Activated CD4-positive, CD25-positive, alpha-beta regulatory T cell treated with anti-CD3 and anti-CD28 coated beads, Interleukin-2, amount 50 U/mL, for 16 hours (primary cell): Measurements from ENCODE around the gene TLR6.
A peak's percentile ranks its signal among the peaks of the same experiment; 100 is the strongest.

Source experiments
- DNase-seq: peaks from one replicate; pipeline ENCODE4 v3.0.0-alpha.2; 2020; ENCODE audit warnings: low read depth, low spot score

TLR6 gene

DNA sequence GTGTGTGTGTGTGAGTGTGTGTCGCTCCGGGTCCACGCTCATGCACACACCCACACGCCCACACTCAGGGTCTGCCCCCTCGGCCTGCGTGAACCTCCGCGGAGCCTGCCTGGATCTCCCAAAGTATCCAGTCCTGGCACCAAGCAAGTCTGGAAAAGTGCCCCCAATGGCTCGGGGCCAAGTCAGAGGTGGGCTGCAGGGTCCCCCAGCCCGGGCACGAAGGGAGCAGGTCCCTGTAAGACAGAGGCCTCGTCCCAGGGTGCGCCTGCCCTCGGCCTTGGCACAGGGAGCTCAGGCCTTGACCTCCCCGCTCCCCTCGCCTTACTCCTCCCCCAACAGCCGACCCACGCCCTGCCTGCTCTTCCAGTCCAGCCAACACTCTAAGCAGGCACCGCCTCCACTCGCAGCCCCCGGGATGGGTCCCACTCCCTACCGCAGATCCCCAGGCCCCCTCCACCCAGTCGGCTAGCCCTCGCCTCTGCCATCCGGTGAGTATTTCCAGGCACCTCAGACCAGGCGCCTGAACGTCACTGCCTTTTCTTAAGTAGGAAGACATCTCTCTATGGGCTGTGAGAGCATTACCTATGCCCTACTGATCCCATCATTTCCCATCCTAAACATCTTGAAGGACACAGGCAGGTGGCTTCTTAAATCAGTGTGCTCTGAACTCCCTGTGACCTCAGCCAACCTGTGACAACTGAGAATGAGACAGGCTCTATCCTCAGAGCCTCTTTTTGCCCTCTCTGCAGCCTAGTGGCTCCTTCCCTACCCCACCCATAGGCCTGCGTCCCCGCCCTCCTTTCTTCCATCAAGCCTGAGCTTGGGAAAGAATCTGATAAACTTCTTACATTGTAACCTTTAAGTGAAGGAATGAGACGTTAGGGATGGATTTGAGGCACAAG is 11.7 kb upstream of the TLR6 start:
- DNase-seq, result no peak

GRCh38 chr4:38867478-38868058 is 11.0 kb upstream of the TLR6 start, which contains the start of gene FAM114A1:
Gene FAM114A1, plus strand, starts transcription at chr4:38867806. Its CDS starts 10,273 bp downstream, at chr4:38878079.
- DNase-seq, result no peak

- DNase-seq, result no peak
These were observed 10.4 kb upstream of the TLR6 start for GRCh38 chr4:38866973-38867477.

DNA sequence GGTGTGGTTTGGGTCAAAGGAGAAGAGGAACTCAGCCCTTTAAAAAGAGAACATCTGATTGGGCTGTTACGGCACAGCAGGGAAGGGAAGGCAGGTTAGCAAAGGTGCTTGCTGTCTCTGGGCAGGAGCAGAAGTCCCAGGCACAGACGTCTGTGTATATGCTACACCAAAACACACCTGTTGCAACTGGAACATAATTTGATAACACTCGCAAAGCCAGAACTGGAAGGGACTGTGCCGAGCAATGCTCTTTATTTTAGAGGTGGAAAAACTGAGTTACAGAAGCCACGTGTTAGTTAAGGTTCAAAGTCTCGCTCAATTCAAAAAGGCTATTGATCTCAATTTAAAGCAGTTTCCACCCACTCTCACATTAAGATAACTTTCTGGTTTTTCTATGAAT is 8.8 kb upstream of the TLR6 start:
- no peak for DNase-seq

GRCh38 chr4:38861791-38862190 is 5.2 kb upstream of the TLR6 start:
- no peak for DNase-seq

- peak; percentile 45 for DNase-seq
These were observed 4.3 kb upstream of the TLR6 start for GRCh38 chr4:38860788-38861424.

- DNase-seq, result no peak
These were observed 2.9 kb upstream of the TLR6 start for GRCh38 chr4:38859501-38859900.

- DNase-seq, result no peak
These were observed 1.4 kb upstream of the TLR6 start for GRCh38 chr4:38858097-38858420.

- no peak for DNase-seq
These were observed 908 bp upstream of the TLR6 start for GRCh38 chr4:38857354-38858096.

- no peak for DNase-seq
These were observed 571 bp downstream of the TLR6 start for GRCh38 chr4:38856046-38856445.

DNA sequence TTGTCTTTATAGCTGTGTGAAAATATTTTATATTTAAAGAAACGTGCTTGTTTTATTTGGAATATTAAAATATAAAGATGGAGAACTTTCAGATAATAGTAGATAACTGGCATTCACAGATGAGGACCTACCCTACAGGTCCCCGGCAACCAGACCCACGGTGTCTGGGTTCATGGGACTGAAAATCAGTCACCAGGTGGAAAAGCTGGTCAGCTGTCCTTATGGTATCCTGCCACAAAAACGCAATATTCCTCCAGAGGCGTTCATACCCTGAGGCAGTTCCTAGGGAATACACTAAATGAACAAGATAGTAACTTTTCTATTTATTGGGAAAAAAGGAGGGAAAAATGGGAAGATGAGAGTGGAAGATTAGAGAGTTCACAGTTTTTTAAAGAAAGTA is 1.2 kb downstream of the TLR6 start:
- no peak for DNase-seq

- no peak for DNase-seq
These were observed 10.6 kb downstream of the TLR6 start for GRCh38 chr4:38846015-38846414.

- no peak for DNase-seq
These were observed 13.6 kb downstream of the TLR6 start for GRCh38 chr4:38842994-38843393.

- DNase-seq, result no peak
These were observed 18.8 kb downstream of the TLR6 start for GRCh38 chr4:38837849-38838248.

- no peak for DNase-seq
These were observed 19.3 kb downstream of the TLR6 start for GRCh38 chr4:38837334-38837733.

GRCh38 chr4:38834570-38834969 is 22.0 kb downstream of the TLR6 start:
- no peak for DNase-seq

DNA sequence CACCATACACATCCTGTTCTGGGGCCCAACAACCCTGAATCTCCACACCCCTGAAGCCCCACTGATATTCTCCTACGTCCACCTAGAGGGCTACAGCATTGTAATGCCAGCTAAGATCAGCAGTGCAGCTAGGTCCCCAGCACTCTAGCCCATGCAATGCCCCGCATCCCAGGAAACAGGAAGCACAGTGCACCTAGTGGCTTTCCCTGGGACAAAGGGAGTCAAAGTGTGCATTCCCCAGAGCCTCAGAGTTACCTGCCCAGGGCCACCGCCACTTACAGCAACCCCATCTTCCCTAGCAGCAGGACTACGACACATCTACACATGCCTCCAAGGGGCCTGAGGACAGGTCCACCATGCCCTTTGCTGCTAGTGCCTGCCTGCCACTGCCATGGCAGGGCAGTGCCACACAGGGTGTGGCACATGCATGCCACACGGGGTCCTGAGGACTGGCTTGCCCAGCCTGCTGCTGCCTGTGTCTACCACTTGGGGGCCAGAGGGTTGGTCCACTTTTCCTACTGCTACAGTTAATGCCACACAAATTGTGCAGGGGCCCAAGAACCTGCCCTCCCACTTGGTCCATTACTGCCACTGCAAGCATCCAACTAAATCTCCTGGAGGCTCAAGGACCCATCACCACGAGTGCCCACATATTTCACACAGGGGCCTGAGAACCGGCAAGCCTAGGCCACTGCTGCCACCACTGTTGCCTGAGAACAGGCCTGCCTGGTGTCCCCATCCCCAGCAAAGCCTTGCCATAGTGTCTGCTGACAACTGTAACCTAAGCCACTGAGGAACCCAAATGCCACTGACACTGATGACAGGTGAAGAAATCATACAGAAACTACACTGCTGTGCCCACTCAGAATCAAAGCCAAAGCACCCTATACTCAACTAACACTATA is 23.7 kb downstream of the TLR6 start:
- DNase-seq, result no peak

GRCh38 chr4:38832206-38832605 is 24.4 kb downstream of the TLR6 start:
- DNase-seq, result no peak

DNA sequence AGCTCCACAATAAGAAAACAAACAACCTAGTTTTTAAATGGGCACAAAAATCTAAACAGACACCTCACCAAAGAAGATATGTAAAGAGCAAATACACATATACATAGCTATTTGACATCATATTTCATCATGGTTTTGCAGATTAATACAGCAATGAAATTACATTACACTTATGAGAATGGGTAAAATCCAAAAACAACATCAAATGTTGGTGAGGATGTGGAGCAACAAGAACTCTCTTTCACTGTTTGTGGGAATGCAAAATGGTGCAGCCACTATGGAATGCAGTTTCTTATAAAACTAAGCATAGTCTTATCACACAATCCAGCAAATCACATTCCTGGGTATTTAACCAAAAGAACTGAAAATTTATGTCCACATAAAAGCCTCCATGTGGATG is 25.0 kb downstream of the TLR6 start:
- DNase-seq, result no peak

DNA sequence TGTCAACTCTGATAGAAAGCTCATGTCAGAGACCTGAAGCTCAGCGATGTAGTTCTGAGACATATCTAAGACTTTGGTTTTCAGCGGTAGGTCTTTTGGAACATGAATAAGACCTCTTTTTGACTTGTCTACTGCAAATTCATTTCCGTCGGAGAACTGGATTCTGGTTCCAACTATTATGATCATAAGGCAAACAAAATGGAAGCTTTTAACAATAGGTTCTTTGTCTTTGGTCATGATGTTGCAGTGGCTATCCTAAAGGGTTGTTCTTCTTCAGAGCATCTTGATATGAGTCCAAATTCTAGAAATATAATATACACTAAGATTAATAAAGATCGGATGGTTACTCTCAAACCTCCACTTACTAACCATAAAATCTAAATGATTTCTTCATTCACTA is 27.4 kb downstream of the TLR6 start:
- DNase-seq, result no peak

GRCh38 chr4:38823766-38824165 is 32.9 kb downstream of the TLR6 start:
- DNase-seq, result no peak
